Stimulated activated CD4-positive, alpha-beta T cell treated with anti-CD3 and anti-CD28 coated beads, TNF-alpha, amount 100 ng/mL, for 1 hour (primary cell): ENCODE measurements around the gene DNPH1.

Experiments
- DNase-seq, 3 donors: peaks; one replicate each; pipeline ENCODE4 v3.0.0-alpha.2; 2020; ENCODE audit warnings: low read depth in 3 of 3, low spot score in 1 of 3

Gene DNPH1

GRCh38 chr6:43185391-43185985, 43.8 kb downstream of the DNPH1 start:
- DNase-seq: no peak

GRCh38 chr6:43184268-43184985, 44.9 kb downstream of the DNPH1 start:
- DNase-seq: no peak

GRCh38 chr6:43183441-43183840, 45.8 kb downstream of the DNPH1 start:
- no peak for DNase-seq

GRCh38 chr6:43181942-43182860, 47.1 kb downstream of the DNPH1 start, which contains the start of gene CUL9:
CUL9 (plus strand) TSS chr6:43182196; CDS start chr6:43184311, 2,115 bp downstream.
- DNase-seq: peak; percentile 38 to 66 (median 45)

GRCh38 chr6:43181621-43181941, 47.7 kb downstream of the DNPH1 start:
- no peak for DNase-seq

- no peak for DNase-seq
These were observed 48.3 kb downstream of the DNPH1 start for GRCh38 chr6:43180985-43181384.

GRCh38 chr6:43180058-43180457, 49.2 kb downstream of the DNPH1 start:
- no peak for DNase-seq

GRCh38 chr6:43178951-43179830, 50.1 kb downstream of the DNPH1 start:
- DNase-seq: no peak

- DNase-seq: no peak
These were observed 51.1 kb downstream of the DNPH1 start for GRCh38 chr6:43178150-43178549.

- DNase-seq: no peak
These were observed 52.9 kb downstream of the DNPH1 start for GRCh38 chr6:43176423-43176786.

GRCh38 chr6:43175676-43176422, 53.4 kb downstream of the DNPH1 start:
- no peak for DNase-seq
